ENCODE results near the gene LRP1B.

DNA sequence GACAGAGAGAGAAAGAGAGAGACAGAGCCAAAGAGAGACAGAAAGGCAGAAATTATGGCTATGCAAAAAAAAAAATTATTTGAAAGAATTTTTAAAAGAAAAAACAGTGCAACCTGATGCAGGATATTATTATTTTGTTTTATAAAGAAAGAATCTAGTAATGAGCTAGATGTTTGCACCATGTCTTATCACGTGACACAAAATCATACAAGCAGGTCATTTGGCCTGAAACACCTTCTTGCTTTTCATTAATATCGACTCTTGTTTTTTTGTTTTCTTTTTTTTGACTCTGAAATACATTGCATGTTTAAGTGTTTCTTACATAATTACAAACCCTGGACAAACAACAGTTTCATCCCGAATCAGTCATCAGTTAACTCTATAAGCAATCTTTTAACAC lies 606.0 kb downstream of the LRP1B start:
- TF ChIP-seq, protein P1, sequence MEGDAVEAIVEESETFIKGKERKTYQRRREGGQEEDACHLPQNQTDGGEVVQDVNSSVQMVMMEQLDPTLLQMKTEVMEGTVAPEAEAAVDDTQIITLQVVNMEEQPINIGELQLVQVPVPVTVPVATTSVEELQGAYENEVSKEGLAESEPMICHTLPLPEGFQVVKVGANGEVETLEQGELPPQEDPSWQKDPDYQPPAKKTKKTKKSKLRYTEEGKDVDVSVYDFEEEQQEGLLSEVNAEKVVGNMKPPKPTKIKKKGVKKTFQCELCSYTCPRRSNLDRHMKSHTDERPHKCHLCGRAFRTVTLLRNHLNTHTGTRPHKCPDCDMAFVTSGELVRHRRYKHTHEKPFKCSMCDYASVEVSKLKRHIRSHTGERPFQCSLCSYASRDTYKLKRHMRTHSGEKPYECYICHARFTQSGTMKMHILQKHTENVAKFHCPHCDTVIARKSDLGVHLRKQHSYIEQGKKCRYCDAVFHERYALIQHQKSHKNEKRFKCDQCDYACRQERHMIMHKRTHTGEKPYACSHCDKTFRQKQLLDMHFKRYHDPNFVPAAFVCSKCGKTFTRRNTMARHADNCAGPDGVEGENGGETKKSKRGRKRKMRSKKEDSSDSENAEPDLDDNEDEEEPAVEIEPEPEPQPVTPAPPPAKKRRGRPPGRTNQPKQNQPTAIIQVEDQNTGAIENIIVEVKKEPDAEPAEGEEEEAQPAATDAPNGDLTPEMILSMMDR (conservative IDR thresholded peaks at IDR 0.05 in 1 of 2, IDR thresholded peaks at IDR 0.05 in 1 of 2; ENCODE audit: low read depth in 1 of 2, low read length in 2 of 2), result no peak
- no peak for TF ChIP-seq EZH2 (IDR thresholded peaks at IDR 0.05; ENCODE audit: low read length, missing control alignments)

Data from fibroblast of lung (primary cell).